ENCODE measurements around the gene PTCD2.
"Not testable (repeated sequence)": the region's sequence is repeated elsewhere in the genome, so short reads cannot be mapped to it uniquely, and the experiment has no call there.

The PTCD2 gene

GRCh38 chr5:72379936-72380335 is 59.8 kb downstream of the PTCD2 start:
- DNase-seq (ENCODE audit: low read depth): no peak

GRCh38 chr5:72380492-72381274 is 60.5 kb downstream of the PTCD2 start:
- no peak for DNase-seq (ENCODE audit: low read depth)

DNA sequence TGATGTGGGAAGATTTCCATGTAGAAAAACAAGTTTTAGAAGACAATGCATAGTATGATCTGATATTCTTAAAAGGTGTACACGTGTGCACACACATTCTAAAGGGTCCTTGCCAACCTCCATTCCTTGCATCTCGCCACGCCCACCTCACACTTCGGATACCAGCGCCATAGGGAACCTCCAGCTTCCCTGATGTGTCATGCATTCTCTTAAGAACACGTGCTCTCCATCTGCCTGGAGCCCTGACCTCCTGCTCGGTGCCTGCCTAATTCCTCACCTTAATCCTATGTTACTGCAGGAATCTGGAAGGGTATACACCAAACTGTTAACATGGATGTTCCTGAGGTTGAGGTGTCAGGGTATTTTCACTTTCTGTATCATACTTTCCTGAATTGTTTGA is 63.1 kb downstream of the PTCD2 start:
- peak; percentile 20 for DNase-seq (ENCODE audit: low read depth)

DNA sequence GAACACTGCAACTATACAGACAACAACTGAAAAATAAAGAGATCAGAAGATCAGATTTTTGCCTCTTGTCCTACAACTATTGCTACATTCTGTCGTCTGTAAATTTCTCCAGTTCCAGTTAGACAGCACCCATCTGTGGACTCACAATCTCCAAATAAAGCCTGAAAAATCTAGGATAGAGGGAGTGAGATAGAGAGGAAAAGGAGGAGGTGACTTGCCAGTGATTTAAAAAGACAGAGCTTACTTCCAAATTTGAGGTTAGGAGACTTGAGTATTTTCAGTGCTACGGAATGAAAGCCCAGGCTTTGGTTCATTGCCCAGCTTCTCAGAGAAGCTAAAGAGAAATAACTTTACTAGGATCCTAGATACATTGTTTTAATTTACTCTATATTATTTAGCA is 63.6 kb downstream of the PTCD2 start:
- DNase-seq (ENCODE audit: low read depth): no peak

GRCh38 chr5:72386639-72387038 is 66.5 kb downstream of the PTCD2 start:
- DNase-seq (ENCODE audit: low read depth): no peak

DNA sequence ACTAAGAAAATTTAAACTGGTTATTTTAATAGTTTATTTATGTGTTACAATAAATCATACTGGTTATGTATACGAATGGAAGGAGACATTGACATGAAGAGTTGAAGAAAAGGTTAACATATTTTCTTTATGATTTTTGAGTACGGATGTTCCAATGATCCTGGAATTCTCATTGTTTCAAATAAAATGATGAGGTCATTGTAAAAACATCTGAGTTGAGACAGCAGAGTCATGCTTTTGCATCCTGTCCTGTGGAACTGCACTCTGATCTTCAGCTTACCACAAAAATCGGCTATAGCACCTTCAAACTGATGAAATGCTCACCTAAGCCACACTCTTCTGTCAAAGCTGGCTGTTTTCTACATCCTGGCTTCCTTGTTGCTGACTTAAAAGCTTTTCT is 67.8 kb downstream of the PTCD2 start:
- DNase-seq (ENCODE audit: low read depth): peak; percentile 58

GRCh38 chr5:72388646-72389045 is 68.5 kb downstream of the PTCD2 start:
- DNase-seq (ENCODE audit: low read depth): peak; percentile 10

DNA sequence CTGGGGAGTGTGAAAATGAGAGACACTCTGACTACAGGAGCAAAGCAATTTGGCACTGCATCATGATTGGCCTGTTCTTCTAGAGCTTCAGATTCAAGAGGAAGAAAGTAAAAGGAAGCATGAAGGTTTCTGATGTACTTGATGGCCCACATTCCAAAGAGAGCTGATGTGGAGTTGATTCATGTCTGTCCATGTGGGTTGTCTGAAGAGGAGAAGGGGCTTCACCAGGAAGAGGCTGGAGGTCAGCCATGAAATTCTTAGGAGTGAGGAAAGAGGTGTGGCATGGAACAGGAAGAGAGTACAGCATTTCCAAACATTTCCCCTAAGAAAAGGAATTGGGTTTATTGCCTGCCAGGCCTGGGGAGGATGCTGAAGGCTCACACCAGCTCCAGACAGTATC is 70.7 kb downstream of the PTCD2 start:
- no peak for DNase-seq (ENCODE audit: low read depth)

DNA sequence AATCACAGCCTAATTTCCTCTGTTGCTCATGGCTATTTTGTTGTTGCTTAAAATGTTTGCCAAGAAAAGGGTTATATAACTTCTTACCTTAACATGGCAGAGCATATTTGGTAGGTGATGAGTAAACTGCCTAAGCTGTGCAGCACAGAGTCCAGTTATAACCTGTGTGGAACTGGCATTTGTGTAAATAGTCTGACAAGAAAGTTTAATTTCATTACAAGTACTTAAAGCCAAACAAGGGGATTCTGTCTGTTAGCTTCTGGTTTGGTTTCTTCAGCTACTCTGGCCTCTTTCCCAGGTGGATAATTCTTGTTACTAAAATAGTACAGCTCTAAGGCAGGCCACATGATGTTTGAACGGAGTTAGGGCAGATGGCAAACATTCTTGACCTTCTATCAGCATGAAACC is 72.2 kb downstream of the PTCD2 start:
- peak; percentile 29 for DNase-seq (ENCODE audit: low read depth)

- DNase-seq (ENCODE audit: low read depth): no peak
Observed at GRCh38 chr5:72393052-72393451, 72.9 kb downstream of the PTCD2 start.

GRCh38 chr5:72394688-72395087 is 74.5 kb downstream of the PTCD2 start:
- DNase-seq (ENCODE audit: low read depth): no peak

DNA sequence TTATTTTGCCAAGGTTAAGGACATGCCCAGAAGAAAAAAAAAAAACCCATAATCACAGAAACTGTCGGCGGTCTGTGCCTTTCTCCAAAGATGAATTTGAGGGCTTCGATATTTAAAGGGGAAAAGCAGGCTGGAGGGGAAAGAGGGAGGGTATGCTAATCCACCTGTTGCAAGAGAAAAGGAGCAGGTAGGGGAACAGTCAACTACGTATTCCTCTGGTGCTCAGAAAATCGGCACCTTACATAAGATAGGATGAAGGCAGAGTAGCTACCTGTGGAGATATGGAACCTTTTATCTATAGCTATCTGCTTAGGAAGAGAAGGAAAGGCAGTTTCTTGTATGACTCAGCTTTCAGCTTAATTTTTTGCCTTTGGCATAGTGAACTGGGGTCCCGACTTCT is 77.7 kb downstream of the PTCD2 start:
- DNase-seq (ENCODE audit: low read depth): no peak

GRCh38 chr5:72400950-72401349 is 80.8 kb downstream of the PTCD2 start:
- no peak for DNase-seq (ENCODE audit: low read depth)

GRCh38 chr5:72402381-72402890 is 82.3 kb downstream of the PTCD2 start:
- DNase-seq (ENCODE audit: low read depth): peak; percentile 30

DNA sequence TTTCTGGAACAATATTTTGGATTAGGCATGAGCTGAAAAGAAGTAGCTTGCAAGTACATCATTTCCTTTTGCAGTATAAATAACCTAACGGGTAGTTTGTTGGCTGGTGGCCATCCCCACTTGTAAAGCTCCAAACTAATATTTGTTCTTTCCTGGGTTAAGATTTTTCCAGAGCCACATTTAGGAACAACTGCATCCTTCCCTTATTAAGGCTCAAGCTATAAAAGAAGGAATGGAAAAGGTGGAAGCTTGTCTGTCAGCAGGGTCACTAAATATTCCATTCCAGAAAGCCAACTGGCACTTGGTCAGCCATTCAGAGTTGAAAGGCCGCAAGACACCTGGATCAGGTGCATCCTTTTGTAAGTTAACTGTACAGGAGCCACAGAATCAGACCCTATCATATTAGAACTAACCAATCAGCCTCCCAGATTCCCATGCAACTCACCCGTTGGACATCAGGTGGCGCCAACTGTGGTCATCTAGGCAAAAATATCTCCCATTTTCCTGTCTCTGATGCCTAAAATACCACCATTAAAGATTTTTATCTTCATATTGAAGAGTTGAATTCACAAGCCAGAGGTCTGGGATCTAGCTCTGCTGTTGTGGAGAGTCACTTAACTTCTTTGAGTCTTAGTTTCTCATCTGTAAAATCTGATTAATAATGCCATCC is 82.9 kb downstream of the PTCD2 start:
- no peak for DNase-seq (ENCODE audit: low read depth)

DNA sequence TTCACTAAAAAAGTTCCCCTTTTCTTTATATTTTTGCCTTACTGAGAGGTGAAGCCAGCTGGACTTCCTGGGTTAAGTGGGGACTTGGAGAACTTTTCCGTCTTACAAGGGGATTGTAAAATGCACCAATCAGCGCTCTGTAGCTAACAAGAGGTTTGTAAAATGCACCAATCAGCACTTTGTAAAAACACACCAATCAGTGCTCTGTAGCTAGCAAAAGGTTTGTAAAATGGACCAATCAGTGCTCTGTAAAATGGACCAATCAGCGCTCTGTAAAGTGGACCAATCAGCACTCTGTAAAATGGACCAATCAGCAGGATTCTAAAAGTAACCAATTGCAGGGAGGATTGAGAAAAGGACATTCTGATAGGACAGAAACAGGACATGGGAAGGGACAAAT is 84.6 kb downstream of the PTCD2 start:
- not testable (repeated sequence) for DNase-seq (ENCODE audit: low read depth)

GRCh38 chr5:72407078-72407477 is 86.9 kb downstream of the PTCD2 start:
- DNase-seq (ENCODE audit: low read depth): no peak

GRCh38 chr5:72407541-72407940 is 87.4 kb downstream of the PTCD2 start:
- no peak for DNase-seq (ENCODE audit: low read depth)

- DNase-seq (ENCODE audit: low read depth): no peak
Observed at GRCh38 chr5:72408127-72408526, 88.0 kb downstream of the PTCD2 start.

DNA sequence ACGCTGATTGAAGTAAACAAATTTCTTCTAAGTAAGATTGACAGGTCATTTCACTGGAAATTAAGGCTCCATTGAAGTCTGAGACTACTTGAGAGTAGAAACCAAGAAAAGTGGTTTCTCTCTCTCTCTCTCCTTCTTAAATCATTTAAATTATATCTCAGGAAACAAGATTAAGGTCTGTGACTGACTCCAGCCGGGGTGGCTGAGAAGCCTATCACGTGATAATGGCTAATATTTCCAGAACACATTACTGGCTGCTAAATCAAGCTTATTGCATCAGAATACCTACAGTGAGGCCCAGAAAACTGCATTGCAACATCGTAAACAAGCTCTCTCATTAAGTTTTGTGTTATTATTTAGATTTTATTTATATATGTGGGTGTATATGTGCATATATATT is 88.4 kb downstream of the PTCD2 start:
- peak; percentile 10 for DNase-seq (ENCODE audit: low read depth)

DNA sequence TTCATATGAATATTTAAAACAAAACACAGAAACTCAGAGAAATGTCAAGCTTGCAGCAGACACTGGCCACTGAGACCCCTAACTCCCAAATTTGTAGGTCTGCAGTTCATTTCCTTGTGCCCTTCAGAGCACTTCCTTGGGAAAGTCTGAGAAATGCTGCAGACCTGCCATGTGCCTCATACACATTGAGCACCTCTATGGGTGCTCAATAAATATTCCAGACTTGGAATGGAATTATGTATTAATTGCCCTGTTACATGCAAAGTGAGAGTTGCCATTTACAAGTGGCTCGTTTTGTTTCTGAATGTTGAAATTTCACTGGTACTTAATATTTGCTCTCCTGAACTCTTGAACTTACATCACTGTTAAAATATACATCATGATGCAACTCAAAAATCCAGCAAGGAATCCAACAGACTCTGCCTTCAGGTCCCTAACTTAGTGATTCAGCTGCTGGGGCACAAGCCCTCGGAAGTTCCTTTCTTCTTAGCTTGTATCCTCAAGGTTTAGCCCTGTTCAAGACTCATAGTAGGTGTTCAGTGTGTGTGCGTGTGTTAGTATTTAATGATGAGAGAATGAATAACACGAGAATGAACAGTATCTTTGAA is 90.6 kb downstream of the PTCD2 start:
- DNase-seq (ENCODE audit: low read depth): no peak

DNA sequence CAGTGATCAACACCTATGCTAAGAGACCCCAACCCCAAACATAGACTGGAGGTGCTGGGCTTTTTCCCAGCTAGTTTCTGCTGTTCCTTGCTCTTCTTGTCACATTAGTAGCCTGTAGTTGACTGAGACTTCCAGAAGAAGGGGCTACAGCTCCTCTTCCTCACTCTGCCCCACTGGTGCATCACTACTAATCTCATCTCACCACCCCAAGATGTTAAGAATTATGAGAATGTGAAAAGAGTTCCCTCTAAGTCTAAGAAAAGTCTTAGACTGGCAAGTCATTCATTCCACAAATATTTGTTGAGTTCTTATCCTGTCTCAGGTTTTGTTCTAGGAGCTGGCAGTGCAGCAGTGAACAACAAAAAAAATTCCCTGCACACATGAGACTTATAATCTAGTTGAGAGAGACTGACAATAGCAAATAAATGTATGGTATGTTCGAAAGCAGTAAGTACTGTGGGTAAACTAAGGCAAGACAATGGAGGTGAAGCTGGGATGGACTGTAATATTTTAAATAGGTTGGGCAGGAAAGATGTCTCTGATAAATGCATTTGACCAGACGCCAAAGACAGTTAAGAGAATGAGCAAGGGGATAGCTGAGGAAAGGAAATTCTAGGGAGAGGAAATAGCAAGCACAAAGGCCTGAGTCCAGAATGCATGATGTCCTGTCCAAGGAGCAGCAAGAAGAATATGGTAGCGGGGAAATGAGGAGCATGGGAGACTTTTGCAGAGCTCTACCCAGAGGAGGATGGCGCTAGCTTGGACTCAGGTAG is 92.3 kb downstream of the PTCD2 start:
- no peak for DNase-seq (ENCODE audit: low read depth)

All from fibroblast of the conjunctiva (primary cell).